GM18951 (cell line): ENCODE data around the gene INA.

Source experiments
- POLR2A ChIP-seq: IDR thresholded peaks from 4 replicates; pipeline ENCODE4 v1.6.1; 2011; ENCODE audit warnings: mild to moderate bottlenecking; ENCODE audit not compliant: insufficient read length, insufficient read depth; ENCODE audit errors: extremely low read depth
- in situ Hi-C: fragments of 300-500 bp; cut with MboI; formaldehyde crosslinking; loops from one replicate; pipeline ENCODE4 v1.12.0; 2022; ENCODE audit warnings: low sequenced_read_pairs, mixed read lengths, inconsistent platforms; ENCODE audit not compliant: unreplicated experiment

The INA gene

DNA sequence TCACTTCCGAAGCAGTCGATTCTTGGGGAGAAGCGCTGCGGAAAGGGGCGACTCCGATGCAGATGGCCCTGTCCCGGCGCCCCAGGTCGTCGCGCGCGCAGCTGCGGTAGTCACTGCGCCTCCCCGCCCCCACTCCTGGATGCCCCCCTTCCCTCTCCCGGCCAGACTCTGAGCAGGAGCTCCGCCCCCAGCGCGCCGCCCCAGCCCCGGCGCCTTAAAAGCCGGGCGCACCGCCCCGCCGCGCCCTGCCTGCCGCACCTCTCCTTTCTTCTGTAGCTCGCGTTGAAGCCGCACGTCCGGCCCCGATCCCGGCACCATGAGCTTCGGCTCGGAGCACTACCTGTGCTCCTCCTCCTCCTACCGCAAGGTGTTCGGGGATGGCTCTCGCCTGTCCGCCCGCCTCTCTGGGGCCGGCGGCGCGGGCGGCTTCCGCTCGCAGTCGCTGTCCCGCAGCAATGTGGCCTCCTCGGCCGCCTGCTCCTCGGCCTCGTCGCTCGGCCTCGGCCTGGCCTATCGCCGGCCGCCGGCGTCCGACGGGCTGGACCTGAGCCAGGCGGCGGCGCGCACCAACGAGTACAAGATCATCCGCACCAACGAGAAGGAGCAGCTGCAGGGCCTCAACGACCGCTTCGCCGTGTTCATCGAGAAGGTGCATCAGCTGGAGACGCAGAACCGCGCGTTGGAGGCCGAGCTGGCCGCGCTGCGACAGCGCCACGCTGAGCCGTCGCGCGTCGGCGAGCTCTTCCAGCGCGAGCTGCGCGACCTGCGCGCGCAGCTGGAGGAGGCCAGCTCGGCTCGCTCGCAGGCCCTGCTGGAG lies at the start of gene INA:
Gene INA (plus strand): TSS at position 243 of the 817 bp plus-strand sequence. CDS start 74 bp downstream, at position 317.
- in situ Hi-C loops = no loop called here
- no peak for TF ChIP-seq POLR2A

DNA sequence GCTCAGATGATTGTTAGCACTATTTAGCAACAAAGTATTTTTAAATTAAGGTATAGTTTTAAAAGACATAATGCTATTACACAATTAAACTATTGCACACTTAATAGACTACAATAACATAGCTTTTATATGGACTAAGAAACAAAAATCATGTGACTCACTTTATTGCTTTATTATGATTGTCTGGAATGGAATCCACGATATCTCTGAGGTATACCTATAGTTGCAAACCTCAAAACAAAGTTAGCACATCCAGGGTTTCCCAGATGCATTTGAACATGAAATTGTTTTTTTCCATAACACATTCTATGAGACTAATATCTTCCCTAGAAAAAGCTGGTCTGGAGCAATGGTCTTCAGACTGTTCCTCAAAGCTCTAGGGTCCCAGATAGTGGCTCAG lies 49.5 kb upstream of the INA start:
- in situ Hi-C loops = no loop called here
- no peak for TF ChIP-seq POLR2A

DNA sequence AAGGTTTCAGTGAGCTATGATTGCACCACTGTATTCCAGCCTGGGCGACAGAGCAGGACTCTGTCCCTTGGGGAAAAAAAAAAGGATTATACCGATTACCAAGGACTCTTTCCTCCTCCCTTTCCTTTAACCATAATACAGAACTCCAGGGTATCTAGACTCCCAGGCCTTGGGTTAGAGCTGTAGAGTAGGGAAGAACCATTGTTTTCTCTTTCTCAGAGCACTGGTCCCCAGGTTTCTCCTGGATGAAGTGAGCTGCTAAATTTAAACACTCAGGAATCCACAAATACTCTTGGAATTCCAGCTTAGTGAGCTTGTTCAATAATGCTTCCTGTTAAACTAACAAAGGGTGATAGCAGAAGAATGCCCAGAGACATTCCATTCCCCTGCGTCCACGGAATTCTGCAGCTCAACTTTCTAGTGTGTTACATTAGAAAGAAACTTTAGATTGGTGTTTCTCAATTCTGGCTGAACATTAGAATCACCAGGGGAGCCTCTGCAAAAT lies 45.8 kb upstream of the INA start:
- in situ Hi-C loops = no loop called here
- no peak for TF ChIP-seq POLR2A

DNA sequence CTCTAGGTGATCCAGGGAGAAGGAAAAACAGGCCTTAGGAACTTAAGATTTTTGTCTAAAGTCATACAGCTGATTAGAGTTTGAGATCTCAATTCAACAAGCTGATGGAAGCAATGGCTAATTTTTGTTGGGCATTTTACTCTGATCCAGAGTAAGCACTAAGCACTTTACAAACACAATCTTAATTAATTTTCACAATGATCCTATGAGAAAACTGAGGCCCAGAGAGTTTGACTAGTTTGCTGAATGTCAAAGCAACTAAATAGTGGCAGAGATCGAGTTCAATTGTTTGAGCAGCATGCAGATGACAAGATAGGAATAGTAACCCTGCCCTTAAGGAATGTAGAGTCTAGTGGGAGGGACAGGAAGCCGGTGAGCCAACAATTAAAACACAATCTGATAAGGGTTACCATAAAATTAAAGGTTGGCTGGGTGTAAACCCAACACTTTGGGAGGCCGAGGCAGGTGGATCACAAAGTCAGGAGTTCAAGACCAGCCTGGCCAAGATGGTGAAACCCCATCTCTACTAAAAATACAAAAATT lies 44.7 kb upstream of the INA start:
- in situ Hi-C loops = no loop called here
- TF ChIP-seq POLR2A = no peak

DNA sequence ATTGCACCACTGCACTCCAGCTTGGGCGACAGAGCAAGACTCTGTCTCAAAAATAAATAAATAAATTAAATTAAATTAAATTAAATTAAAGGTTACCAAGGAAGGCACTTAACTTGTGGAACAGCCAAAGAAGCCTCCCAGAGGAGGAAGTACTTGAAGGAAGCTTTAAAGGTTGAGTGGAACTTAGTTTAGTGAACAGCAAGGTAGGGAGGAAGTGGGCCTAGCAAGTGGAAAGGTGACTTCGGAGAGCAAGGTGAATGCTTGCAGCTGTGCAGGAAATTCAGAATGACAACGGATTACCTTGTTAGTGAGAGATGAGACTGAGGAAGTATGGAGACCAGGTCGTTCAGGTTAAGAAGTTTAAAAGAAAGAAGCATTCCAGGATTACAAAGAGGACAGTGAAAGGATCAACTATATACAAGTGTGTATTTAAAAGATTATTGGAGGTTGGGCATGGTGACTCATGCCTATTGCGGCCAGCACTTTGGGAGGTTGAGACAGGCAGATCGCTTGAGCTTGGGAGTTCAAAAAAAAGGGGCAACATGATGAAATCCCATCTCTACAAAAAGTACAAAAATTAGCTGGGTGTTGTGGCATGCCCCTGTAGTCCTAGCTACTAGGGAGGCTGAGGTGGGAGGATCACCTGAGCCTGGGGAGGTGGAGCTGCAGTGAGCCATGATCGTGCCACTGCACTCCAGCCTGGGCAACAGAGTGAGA lies 44.0 kb upstream of the INA start:
- TF ChIP-seq POLR2A = no peak
- in situ Hi-C loops = no loop called here

DNA sequence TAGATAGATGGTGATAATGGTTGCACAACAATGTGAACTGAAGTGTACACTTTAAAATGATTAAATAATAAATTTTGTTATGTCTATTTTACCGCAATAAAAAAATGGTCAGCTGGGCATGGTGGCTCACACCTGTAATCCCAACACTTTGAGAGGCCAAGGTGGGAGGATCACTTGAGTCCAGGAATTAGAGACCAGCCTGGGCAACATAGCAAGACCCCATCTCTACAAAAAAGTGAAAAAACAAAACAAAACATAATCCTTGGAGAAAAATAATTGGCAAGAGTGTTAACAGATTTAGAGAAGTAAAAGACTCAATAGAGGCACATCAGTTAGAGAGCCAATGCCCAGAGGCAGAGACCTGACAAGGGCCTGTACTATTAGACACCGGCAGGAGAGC lies 41.2 kb upstream of the INA start:
- in situ Hi-C loops = no loop called here
- no peak for TF ChIP-seq POLR2A

DNA sequence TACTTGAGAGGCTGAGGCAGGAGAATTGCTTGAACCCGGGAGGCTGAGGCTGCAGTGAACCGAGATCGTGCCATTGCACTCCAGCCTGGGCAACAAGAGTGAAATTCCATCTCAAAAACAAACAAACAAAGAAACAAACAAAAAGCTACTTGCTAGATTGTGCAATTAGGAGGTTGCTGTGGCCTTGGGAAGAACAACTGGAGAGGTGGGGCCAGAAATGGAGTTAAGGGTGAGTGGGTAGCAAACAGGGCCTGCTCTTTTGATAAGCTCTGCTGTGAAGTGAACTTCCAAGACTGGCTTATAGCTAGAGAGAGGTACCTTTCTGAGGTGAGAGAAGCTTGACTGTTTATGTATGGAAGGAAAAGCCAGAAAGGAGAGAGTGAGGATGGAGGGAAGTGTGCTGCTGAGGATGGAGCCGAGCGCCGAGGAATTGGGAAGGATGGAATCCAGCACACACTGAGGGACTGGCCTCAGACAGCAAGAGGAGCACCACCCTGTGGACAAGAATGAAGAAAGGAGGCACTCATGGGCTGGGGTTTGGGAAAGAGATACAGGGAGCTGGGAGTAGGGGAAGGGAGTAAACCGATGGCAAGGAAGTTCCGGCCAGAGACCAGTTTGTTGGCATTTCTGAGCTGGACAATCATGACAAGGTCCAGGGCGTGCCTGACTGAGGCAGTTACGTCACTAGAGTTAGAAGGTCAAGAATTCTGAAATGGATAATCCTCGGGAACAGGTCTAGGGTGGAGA lies 38.3 kb upstream of the INA start:
- in situ Hi-C loops = no loop called here
- no peak for TF ChIP-seq POLR2A

DNA sequence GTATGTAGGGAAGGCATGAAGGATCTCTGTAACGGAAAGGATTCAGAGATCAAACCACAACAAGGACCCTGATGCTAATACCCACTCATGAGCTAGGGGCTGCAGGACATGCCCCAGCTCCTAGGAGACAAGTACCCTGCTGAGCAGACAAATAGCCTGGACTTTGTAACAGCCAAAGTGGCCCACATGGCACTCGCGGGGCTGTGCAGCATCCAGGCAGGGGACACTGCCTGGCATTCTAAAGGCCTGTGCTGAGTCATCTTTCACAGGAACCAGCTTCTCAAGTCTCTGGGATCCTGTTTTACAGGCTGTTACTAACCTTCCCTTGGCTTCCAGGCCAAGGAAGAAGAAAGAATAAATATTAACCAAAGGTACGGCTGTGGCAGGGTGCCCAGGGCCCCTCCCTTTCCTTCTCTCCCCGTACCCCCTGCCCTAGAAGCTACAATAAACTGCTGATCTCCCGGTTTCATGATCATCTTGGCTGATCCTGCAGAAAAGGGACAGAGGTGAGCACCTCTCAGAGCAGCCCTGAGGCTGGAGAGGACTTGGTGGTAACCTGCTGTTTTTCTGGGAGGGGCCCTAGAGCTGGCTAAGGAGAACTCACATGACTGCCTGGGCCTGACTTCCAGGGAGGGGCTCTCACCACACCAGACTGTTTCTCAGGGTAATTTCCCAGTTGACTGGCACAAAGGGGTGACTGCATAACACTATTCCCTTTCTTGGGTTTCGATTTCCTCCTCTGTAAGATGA lies 35.5 kb upstream of the INA start:
- TF ChIP-seq POLR2A = no peak
- in situ Hi-C loops = loop anchor here (10.0 kb wide), 1 partner anchor 327 kb away; the partner anchor contains the start of gene CNNM2

DNA sequence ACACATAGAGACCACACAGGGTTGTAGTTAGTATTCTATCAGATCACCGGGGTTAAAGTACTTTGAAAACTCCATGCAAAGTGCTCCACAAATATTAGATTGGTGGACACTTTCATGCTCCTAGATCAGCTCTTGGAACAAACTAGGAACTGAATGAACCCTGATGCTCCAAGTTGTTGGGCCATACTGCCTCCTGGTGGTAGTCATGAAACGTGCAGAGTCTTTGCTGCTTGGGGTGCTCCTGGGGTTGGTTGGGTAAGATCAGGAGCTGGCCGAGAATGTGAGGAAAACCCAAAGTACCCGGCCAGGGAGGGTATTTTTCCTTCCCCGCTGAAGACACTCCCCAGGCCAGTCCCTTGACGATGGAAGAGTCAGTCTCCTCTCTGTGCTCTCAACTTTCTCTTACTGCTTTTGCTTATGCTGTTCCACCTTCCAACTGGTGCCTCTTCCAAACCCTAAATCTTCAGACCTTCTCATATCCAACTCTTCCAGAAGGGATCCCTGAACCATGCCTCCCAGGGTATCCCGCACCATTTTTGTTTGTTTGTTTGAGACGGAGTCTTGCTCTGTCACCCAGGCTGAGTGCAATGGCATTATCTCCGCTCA lies 32.2 kb upstream of the INA start:
- TF ChIP-seq POLR2A = no peak
- in situ Hi-C loops = loop anchor here (10.0 kb wide), 1 partner anchor 330 kb away; the partner anchor contains the start of gene CNNM2

DNA sequence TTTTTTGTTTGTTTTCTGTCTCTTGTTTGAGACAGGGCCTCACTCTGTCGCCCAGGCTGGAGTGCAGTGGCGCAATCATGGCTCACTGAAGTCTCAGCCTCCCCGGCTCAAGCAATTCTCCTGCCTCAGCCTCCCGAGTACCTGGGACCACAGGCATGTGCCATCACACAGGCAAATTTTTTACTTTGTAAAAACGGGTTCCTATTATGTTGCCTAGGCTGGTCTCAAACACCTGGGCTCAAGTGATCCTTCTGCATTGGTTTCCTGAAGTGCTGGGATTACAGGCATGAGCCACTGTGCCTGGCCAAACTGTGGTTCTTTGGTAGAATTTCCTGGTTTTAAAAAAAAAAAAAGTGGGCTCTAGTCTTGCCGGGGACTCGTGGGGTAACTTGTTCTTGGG lies 31.4 kb upstream of the INA start, which contains the start of gene RPEL1:
Gene RPEL1 (plus strand): TSS at position 301 of the 400 bp plus-strand sequence. CDS start 110 bp downstream, outside the sequence.
- in situ Hi-C loops = loop anchor here (10.0 kb wide), 1 partner anchor 331 kb away; the partner anchor contains the start of gene CNNM2

DNA sequence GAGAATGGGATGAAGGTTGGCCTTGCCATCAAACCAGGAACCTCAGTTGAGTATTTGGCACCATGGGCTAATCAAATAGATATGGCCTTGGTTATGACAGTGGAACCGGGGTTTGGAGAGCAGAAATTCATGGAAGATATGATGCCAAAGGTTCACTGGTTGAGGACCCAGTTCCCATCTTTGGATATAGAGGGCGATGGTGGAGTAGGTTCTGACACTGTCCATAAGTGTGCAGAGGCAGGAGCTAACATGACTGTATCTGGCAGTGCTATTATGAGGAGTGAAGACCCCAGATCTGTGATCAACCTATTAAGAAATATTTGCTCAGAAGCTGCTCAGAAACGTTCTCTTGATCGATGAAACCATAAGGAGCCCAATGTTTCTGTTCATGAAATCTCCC lies 30.6 kb upstream of the INA start:
- no peak for TF ChIP-seq POLR2A
- in situ Hi-C loops = loop anchor here (10.0 kb wide), 1 partner anchor 332 kb away; the partner anchor contains the start of gene CNNM2

DNA sequence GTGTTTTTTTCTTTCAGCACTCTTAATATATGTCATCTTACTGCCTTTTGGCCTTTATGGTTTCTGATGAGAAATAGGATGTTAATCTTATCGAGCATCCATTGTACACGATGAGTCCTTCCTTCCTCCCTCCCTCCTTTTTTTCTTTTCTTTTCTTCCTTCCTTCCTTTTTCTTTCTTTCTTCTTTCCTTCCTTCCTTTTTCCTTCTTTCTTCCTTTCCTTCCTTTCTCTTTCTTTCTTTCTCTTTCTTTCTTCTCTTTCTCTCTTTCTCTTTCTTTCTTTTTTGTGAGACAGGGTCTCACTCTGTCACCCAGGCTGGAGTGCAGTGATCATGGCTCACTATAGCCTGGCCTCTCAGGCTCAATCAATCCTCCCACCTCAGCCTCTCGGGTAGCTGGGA lies 22.8 kb upstream of the INA start:
- in situ Hi-C loops = no loop called here
- no peak for TF ChIP-seq POLR2A
